Muscle layer of duodenum (tissue), 2 donors: ENCODE results near the gene TBC1D9.

ENCODE experiments used
- H3K27ac ChIP-seq: one replicate; pipeline ENCODE4 v1.7.0; 2013; ENCODE audit warnings: mild to moderate bottlenecking, low read length
- H3K27me3 ChIP-seq: one replicate; pipeline ENCODE4 v1.7.0; 2013; ENCODE audit warnings: low read depth, mild to moderate bottlenecking, control low read depth, low read length
- H3K36me3 ChIP-seq, 2 donors: one replicate each; pipeline ENCODE4 v1.7.0; 2013; ENCODE audit warnings: low read length in 2 of 2, control low read depth in 1 of 2, mild to moderate bottlenecking in 1 of 2; ENCODE audit not compliant: insufficient read depth in 2 of 2, control insufficient read depth in 1 of 2
- H3K4me1 ChIP-seq, 2 donors: one replicate each; pipeline ENCODE4 v1.7.0; 2013; ENCODE audit warnings: low read length in 2 of 2, mild to moderate bottlenecking in 2 of 2, control low read depth in 1 of 2, moderate library complexity in 1 of 2; ENCODE audit not compliant: insufficient read depth in 2 of 2, control insufficient read depth in 1 of 2
- H3K4me3 ChIP-seq, 2 donors: one replicate each; pipeline ENCODE4 v1.7.0; 2013; ENCODE audit warnings: low read length in 2 of 2, low read depth in 1 of 2, mild to moderate bottlenecking in 1 of 2
- H3K9me3 ChIP-seq, 2 donors: one replicate each; pipeline ENCODE4 v1.7.0; 2013; ENCODE audit warnings: low read length in 2 of 2, control low read depth in 1 of 2, mild to moderate bottlenecking in 1 of 2; ENCODE audit not compliant: control insufficient read depth in 1 of 2
- donor health status: healthy.

The TBC1D9 gene

GRCh38 chr4:140662082-140662869 is 93.9 kb downstream of the TBC1D9 start:
- Histone ChIP-seq H3K27me3 (no peaks in the 10 kb centered on the region), H3K9me3 (no peaks in the 10 kb centered on the region), H3K4me3 (no peak overlapping the region), H3K36me3 (peaks cover 24 to 34% of the 10 kb centered on the region in 2 donors), H3K4me1 (peaks cover 0 to 5% of the 10 kb centered on the region in 2 donors), H3K27ac (no peak overlapping the region)

DNA sequence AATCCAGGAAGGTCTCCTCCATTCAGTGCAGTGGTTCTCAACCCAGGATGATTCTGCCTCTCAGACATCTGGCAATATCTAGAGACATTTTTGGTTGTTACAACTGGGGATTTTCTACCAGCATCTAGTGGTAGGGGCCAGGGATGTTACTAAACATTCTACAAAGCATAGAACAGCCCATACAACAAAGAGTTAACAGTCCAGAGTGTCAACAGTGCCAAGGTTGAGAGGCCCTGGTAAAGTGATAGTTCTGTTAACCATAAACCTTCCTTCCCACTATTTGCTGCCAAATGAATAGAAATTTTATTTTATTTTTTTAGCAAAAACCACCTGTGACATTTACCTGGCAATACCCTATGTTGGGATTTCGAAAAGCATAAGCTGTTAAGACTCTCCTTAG is 94.6 kb downstream of the TBC1D9 start:
- H3K36me3 ChIP-seq, result peaks cover 31 to 36% of the 10 kb centered on the region in 2 donors
- no peaks in the 10 kb centered on the region for H3K4me1 ChIP-seq
- H3K27ac ChIP-seq, result no peak overlapping the region

DNA sequence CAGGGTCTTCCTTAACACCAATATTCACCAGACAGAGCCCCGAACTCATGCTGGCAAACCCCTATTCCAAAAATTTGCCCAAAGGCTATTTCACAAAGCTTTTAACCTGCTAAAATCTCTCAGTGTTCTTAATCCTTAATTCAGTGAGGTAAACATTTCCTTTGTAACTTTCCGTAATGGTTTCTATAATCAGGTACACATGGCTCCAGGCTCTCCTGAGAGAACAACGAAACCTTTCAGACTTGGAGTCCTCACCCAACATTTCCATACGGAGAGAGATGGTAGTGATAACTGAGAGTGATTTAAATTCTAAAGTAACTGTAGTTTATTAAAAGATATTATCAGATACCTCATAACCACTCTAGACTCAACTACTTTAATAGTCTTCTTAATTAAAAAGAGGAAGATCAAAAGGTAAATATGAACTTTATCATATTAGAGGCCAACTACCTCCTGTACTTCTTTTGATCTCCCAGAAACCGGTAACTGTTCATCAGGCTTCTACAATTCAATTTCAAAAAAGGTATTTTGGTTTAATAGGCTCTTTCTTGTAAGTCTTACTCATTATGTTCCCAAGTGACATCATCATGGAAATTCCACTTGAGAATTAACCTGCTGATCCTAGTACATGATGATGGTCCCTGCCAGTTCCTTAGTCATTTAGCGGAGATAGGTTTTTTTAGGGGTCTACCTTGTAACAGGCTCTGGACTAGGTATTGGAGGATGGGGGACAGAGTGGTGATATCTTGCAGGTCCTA is 96.1 kb downstream of the TBC1D9 start:
- Histone ChIP-seq H3K4me3 (no peak overlapping the region), H3K9me3 (no peaks in the 10 kb centered on the region), H3K27ac (no peak overlapping the region), H3K36me3 (peaks cover 41 to 46% of the 10 kb centered on the region in 2 donors), H3K4me1 (no peaks in the 10 kb centered on the region), H3K27me3 (no peaks in the 10 kb centered on the region)

More for the DNA sequence above, 94.6 kb downstream of the TBC1D9 start:
- Histone ChIP-seq H3K9me3 (no peaks in the 10 kb centered on the region), H3K4me3 (no peak overlapping the region), H3K27me3 (no peaks in the 10 kb centered on the region)

DNA sequence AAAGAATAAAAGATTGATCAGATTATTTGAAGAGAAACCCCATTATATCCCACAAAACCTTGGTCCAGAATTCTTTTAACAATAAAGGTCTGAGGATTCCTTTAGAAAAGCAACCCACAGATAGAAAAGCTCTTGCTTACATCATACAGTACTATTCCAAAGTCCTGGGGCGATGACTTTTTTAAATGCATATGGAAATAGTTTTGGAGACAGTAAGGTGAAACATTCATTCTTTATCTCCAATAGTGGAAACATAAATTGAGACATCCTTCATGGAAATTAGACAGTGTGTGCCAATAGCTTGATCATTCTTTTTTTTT is 101.7 kb downstream of the TBC1D9 start:
- peaks cover 32 to 35% of the 10 kb centered on the region in 2 donors for H3K36me3 ChIP-seq
- H3K9me3 ChIP-seq, result no peaks in the 10 kb centered on the region
- H3K27ac ChIP-seq, result no peak overlapping the region
- no peaks in the 10 kb centered on the region for H3K4me1 ChIP-seq
- H3K4me3 ChIP-seq, result no peak overlapping the region
- no peaks in the 10 kb centered on the region for H3K27me3 ChIP-seq

DNA sequence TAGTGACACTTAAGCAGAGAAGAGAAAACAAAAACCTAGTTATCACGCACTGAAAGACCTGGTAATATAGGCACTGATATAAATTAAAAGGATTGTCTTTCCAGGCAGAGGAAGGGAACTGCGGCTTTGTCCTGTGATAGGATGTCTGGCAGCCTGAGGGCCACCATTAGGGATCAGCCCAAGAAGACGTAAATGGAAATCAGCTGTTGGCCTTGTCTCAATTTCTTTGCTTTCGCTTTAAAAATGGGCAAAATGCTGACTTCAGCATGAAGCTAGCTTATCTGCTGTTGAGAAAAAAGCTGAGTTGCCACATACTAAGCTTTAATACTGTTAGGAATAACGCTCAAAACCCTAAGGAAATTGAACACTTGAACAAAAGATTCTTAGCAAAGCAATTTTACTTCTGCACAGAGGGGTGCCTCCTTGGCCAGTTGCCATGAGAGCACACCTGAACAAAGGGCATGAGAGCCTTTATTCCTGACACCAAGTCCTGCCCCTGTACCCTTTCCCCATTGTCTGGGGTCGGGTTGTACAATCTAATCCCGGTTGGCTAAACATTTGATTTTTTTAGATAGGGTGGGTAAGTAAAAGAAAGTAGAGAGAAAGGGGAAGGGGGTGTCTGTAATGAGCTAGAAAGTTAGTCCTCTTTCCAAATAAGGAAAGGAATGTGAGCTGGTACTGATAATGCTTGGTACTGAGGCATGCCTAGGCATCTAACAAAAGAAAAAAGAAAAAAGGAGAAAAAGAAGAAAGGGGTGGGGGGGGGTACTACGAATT is 102.3 kb downstream of the TBC1D9 start:
- H3K27ac ChIP-seq, result peak overlapping the region; percentile 41
- H3K9me3 ChIP-seq, result no peaks in the 10 kb centered on the region
- H3K36me3 ChIP-seq, result peaks cover 27 to 30% of the 10 kb centered on the region in 2 donors
- no peaks in the 10 kb centered on the region for H3K27me3 ChIP-seq
- no peaks in the 10 kb centered on the region for H3K4me1 ChIP-seq
- H3K4me3 ChIP-seq, result peak overlapping the region; percentile 12 to 43

- Histone ChIP-seq H3K27ac (no peak overlapping the region), H3K9me3 (no peaks in the 10 kb centered on the region), H3K36me3 (peaks cover 20 to 22% of the 10 kb centered on the region in 2 donors), H3K27me3 (no peaks in the 10 kb centered on the region), H3K4me1 (no peaks in the 10 kb centered on the region), H3K4me3 (no peak overlapping the region)
Measured at GRCh38 chr4:140652601-140653000, 103.6 kb downstream of the TBC1D9 start.

- Histone ChIP-seq H3K4me1 (peaks cover 0 to 11% of the 10 kb centered on the region in 2 donors), H3K4me3 (no peak overlapping the region), H3K27me3 (no peaks in the 10 kb centered on the region), H3K27ac (no peak overlapping the region), H3K9me3 (no peaks in the 10 kb centered on the region), H3K36me3 (peaks cover 4 to 19% of the 10 kb centered on the region in 2 donors)
Measured at GRCh38 chr4:140648716-140649308, 107.4 kb downstream of the TBC1D9 start.

- no peak overlapping the region for H3K27ac ChIP-seq
- H3K4me1 ChIP-seq, result peaks cover 0 to 16% of the 10 kb centered on the region in 2 donors
- H3K27me3 ChIP-seq, result no peaks in the 10 kb centered on the region
- no peak overlapping the region for H3K4me3 ChIP-seq
- H3K36me3 ChIP-seq, result peaks cover 13 to 17% of the 10 kb centered on the region in 2 donors
- no peaks in the 10 kb centered on the region for H3K9me3 ChIP-seq
Measured at GRCh38 chr4:140645614-140646412, 110.4 kb downstream of the TBC1D9 start.

GRCh38 chr4:140645196-140645595 is 111.0 kb downstream of the TBC1D9 start:
- H3K4me3 ChIP-seq, result no peak overlapping the region
- no peaks in the 10 kb centered on the region for H3K27me3 ChIP-seq
- H3K9me3 ChIP-seq, result no peaks in the 10 kb centered on the region
- H3K4me1 ChIP-seq, result peaks cover 0 to 16% of the 10 kb centered on the region in 2 donors
- peaks cover 13 to 17% of the 10 kb centered on the region in 2 donors for H3K36me3 ChIP-seq
- H3K27ac ChIP-seq, result no peak overlapping the region

- Histone ChIP-seq H3K27ac (no peak overlapping the region), H3K27me3 (no peaks in the 10 kb centered on the region), H3K4me3 (no peak overlapping the region), H3K36me3 (peaks cover 13 to 17% of the 10 kb centered on the region in 2 donors), H3K9me3 (no peaks in the 10 kb centered on the region), H3K4me1 (peaks cover 0 to 16% of the 10 kb centered on the region in 2 donors)
Measured at GRCh38 chr4:140644470-140645185, 111.6 kb downstream of the TBC1D9 start.
